Neural cell (in vitro differentiated cells): ENCODE measurements around the gene NPTXR.

Experiments used
- EZH2 ChIP-seq: fragments of 200-600, 300-800 bp; shearing (Covaris generic), sonication (generic); IDR thresholded peaks from 2 replicates; pipeline ENCODE4 v1.6.1; 2014; ENCODE audit warnings: antibody characterized with exemption, low read length, borderline replicate concordance, mild to moderate bottlenecking; ENCODE audit not compliant: insufficient read depth, poor library complexity, severe bottlenecking
- MXI1 ChIP-seq: fragments of 450-650 bp; conservative IDR thresholded peaks from 2 replicates; pipeline ENCODE4 v1.6.1; 2014; ENCODE audit warnings: antibody characterized with exemption, mild to moderate bottlenecking; ENCODE audit not compliant: poor library complexity, severe bottlenecking
- POLR2AphosphoS5 ChIP-seq: IDR thresholded peaks from 2 replicates; pipeline ENCODE4 v1.6.1; 2012
- RAD21 ChIP-seq: fragments of 450-650 bp; conservative IDR thresholded peaks from 2 replicates; pipeline ENCODE4 v1.6.1; 2014; ENCODE audit warnings: antibody characterized with exemption, mild to moderate bottlenecking, moderate library complexity
- REST ChIP-seq: IDR thresholded peaks from 2 replicates; pipeline ENCODE4 v1.6.1; 2012; ENCODE audit warnings: borderline replicate concordance
- SMC3 ChIP-seq: fragments of 450-650 bp; conservative IDR thresholded peaks from 2 replicates; pipeline ENCODE4 v1.6.1; 2014; ENCODE audit warnings: antibody characterized with exemption, mild to moderate bottlenecking, moderate library complexity; ENCODE audit not compliant: poor library complexity
- TAF1 ChIP-seq: IDR thresholded peaks from 2 replicates; pipeline ENCODE4 v1.6.1; 2012; ENCODE audit warnings: low read depth
- TF ChIP-seq, protein P1 (sequence below): fragments of 450-650 bp; IDR thresholded peaks from 2 replicates; pipeline ENCODE4 v1.5.1; 2014; ENCODE audit warnings: antibody characterized with exemption, mild to moderate bottlenecking, moderate library complexity; ENCODE audit not compliant: poor library complexity, severe bottlenecking

GRCh38 chr22:38868886-38869381 lies 25.1 kb upstream of the NPTXR start:
- TF ChIP-seq MXI1, result peak; percentile 67
- peak; percentile 87 for TF ChIP-seq SMC3
- no peak for TF ChIP-seq POLR2AphosphoS5
- TF ChIP-seq, protein P1, sequence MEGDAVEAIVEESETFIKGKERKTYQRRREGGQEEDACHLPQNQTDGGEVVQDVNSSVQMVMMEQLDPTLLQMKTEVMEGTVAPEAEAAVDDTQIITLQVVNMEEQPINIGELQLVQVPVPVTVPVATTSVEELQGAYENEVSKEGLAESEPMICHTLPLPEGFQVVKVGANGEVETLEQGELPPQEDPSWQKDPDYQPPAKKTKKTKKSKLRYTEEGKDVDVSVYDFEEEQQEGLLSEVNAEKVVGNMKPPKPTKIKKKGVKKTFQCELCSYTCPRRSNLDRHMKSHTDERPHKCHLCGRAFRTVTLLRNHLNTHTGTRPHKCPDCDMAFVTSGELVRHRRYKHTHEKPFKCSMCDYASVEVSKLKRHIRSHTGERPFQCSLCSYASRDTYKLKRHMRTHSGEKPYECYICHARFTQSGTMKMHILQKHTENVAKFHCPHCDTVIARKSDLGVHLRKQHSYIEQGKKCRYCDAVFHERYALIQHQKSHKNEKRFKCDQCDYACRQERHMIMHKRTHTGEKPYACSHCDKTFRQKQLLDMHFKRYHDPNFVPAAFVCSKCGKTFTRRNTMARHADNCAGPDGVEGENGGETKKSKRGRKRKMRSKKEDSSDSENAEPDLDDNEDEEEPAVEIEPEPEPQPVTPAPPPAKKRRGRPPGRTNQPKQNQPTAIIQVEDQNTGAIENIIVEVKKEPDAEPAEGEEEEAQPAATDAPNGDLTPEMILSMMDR, result peak; percentile 89
- no peak for TF ChIP-seq TAF1
- TF ChIP-seq EZH2, result no peak
- TF ChIP-seq REST, result no peak
- peak; percentile 76 for TF ChIP-seq RAD21
